Activated T-cell treated with anti-CD3 and anti-CD28 coated beads, Interleukin-2, amount 50 U/mL, for 72 hours (primary cell): ENCODE measurements around the gene CCL3. TPM values are rescaled to one million over a fixed set of nuclear protein-coding genes. Genes with fewer than 3 reads are reported as not detected.
"Not testable (repeated sequence)": the region's sequence is repeated elsewhere in the genome, so short reads cannot be mapped to it uniquely, and the experiment has no call there.

Experiments
- ATAC-seq, 2 donors: fragments of 150-1000 bp; cut with Tn5 transposase; replicated peaks in 1 of 2; 2 replicates each; pipeline ENCODE4 v1.10.0; 2021; ENCODE audit warnings: moderate library complexity in 2 of 2, mild to moderate bottlenecking in 1 of 2
- DNase-seq, 2 donors: peaks; one replicate each; pipeline ENCODE4 v3.0.0; 2021 to 2022; ENCODE audit warnings: mixed read lengths in 1 of 2
- H3K27ac Mint-ChIP-seq: one replicate; pipeline ENCODE4 v1.8.0; 2022; ENCODE audit warnings: mild to moderate bottlenecking, moderate library complexity, mixed read lengths
- H3K27me3 Mint-ChIP-seq: one replicate; pipeline ENCODE4 v1.8.0; 2022; ENCODE audit warnings: low read depth, mixed read lengths
- H3K36me3 Mint-ChIP-seq, 2 donors: one replicate each; pipeline ENCODE4 v1.8.0; 2022; ENCODE audit warnings: mixed read lengths in 2 of 2, mild to moderate bottlenecking in 1 of 2; ENCODE audit not compliant: insufficient read depth in 2 of 2
- H3K4me1 Mint-ChIP-seq: one replicate; pipeline ENCODE4 v1.8.0; 2022; ENCODE audit warnings: low read depth, mixed read lengths
- H3K4me3 Mint-ChIP-seq, 2 donors: one replicate each; pipeline ENCODE4 v1.8.0; 2022; ENCODE audit warnings: mild to moderate bottlenecking in 2 of 2, mixed read lengths in 2 of 2, moderate library complexity in 2 of 2
- H3K9me3 Mint-ChIP-seq, 2 donors: one replicate each; pipeline ENCODE4 v1.8.0; 2022; ENCODE audit warnings: mixed read lengths in 2 of 2
- total RNA-seq, 2 donors: library from RNA; stranded (reverse); gene quantifications; one replicate each; pipeline ENCODE4 v1.2.3, GENCODE V29; 2022

CCL3 gene
- total RNA-seq, 2 donors from 2014 or later = 79.6 to 336 TPM

GRCh38 chr17:36092230-36092629, 2.3 kb upstream of the CCL3 start:
- peak; percentile 46 to 53 for ATAC-seq
- Mint-ChIP-seq H3K27me3 (peaks cover 41% of the 10 kb centered on the region), H3K4me3 (peak overlapping the region in 1 of 2 donors; percentile 8), H3K4me1 (peaks cover 48% of the 10 kb centered on the region), H3K9me3 (no peaks in the 10 kb centered on the region), H3K27ac (peak overlapping the region; percentile 80), H3K36me3 (no peaks in the 10 kb centered on the region)
- peak; percentile 45 to 57 for DNase-seq

GRCh38 chr17:36089339-36089865, 541 bp downstream of the CCL3 start:
- Mint-ChIP-seq H3K4me3 (peak overlapping the region; percentile 55 to 70), H3K9me3 (no peaks in the 10 kb centered on the region), H3K4me1 (peaks cover 53% of the 10 kb centered on the region), H3K36me3 (no peaks in the 10 kb centered on the region), H3K27ac (peak overlapping the region; percentile 96), H3K27me3 (peaks cover 39% of the 10 kb centered on the region)
- DNase-seq (no peak), ATAC-seq (no peak)

GRCh38 chr17:36088670-36089338, 1.1 kb downstream of the CCL3 start:
- H3K4me1 Mint-ChIP-seq = peaks cover 58% of the 10 kb centered on the region
- H3K27me3 Mint-ChIP-seq = peaks cover 39% of the 10 kb centered on the region
- no peaks in the 10 kb centered on the region for H3K36me3 Mint-ChIP-seq
- no peak for DNase-seq
- peak overlapping the region; percentile 55 to 70 for H3K4me3 Mint-ChIP-seq
- peak overlapping the region; percentile 96 for H3K27ac Mint-ChIP-seq
- no peak for ATAC-seq
- no peaks in the 10 kb centered on the region for H3K9me3 Mint-ChIP-seq

GRCh38 chr17:36087897-36088572, 1.9 kb downstream of the CCL3 start:
- not testable (repeated sequence) for H3K9me3 Mint-ChIP-seq, H3K36me3 Mint-ChIP-seq, DNase-seq, ATAC-seq
- H3K27ac Mint-ChIP-seq = peak overlapping the region; percentile 33
- H3K4me3 Mint-ChIP-seq = peak overlapping the region in 1 of 2 donors; percentile 67
- H3K27me3 Mint-ChIP-seq = peaks cover 32% of the 10 kb centered on the region
- H3K4me1 Mint-ChIP-seq = peaks cover 64% of the 10 kb centered on the region

GRCh38 chr17:36087471-36087870, 2.5 kb downstream of the CCL3 start:
- not testable (repeated sequence) for H3K27ac Mint-ChIP-seq, H3K9me3 Mint-ChIP-seq, DNase-seq, ATAC-seq, H3K36me3 Mint-ChIP-seq
- peaks cover 65% of the 10 kb centered on the region for H3K4me1 Mint-ChIP-seq
- peak overlapping the region in 1 of 2 donors; percentile 67 for H3K4me3 Mint-ChIP-seq
- peaks cover 32% of the 10 kb centered on the region for H3K27me3 Mint-ChIP-seq

GRCh38 chr17:36086791-36087190, 3.2 kb downstream of the CCL3 start:
- Mint-ChIP-seq H3K27me3 (peaks cover 31% of the 10 kb centered on the region), H3K4me1 (peaks cover 65% of the 10 kb centered on the region), H3K27ac (no peak overlapping the region), H3K4me3 (peak overlapping the region in 1 of 2 donors; percentile 39), H3K36me3 (no peaks in the 10 kb centered on the region), H3K9me3 (no peaks in the 10 kb centered on the region)
- DNase-seq (no peak), ATAC-seq (no peak)

- H3K4me3 Mint-ChIP-seq = peak overlapping the region in 1 of 2 donors; percentile 41
- no peak for DNase-seq
- H3K27ac Mint-ChIP-seq = peak overlapping the region; percentile 68
Observed at GRCh38 chr17:36085765-36086164, 4.2 kb downstream of the CCL3 start.

GRCh38 chr17:36083691-36084090, 6.3 kb downstream of the CCL3 start:
- Mint-ChIP-seq H3K4me3 (peak overlapping the region in 1 of 2 donors; percentile 6), H3K4me1 (peaks cover 38% of the 10 kb centered on the region), H3K27me3 (peaks cover 33% of the 10 kb centered on the region)
- not testable (repeated sequence) for H3K9me3 Mint-ChIP-seq, H3K36me3 Mint-ChIP-seq, H3K27ac Mint-ChIP-seq, DNase-seq, ATAC-seq

More at GRCh38 chr17:36085765-36086164, 4.2 kb downstream of the CCL3 start:
- peaks cover 58% of the 10 kb centered on the region for H3K4me1 Mint-ChIP-seq
- no peak for ATAC-seq
- peaks cover 33% of the 10 kb centered on the region for H3K27me3 Mint-ChIP-seq
- no peaks in the 10 kb centered on the region for H3K36me3 Mint-ChIP-seq
- H3K9me3 Mint-ChIP-seq = no peaks in the 10 kb centered on the region

- Mint-ChIP-seq H3K27ac (peak overlapping the region; percentile 93), H3K27me3 (peaks cover 34% of the 10 kb centered on the region), H3K4me1 (peaks cover 38% of the 10 kb centered on the region), H3K4me3 (peak overlapping the region; percentile 31 to 72)
- not testable (repeated sequence) for H3K9me3 Mint-ChIP-seq, H3K36me3 Mint-ChIP-seq
- DNase-seq = peak; percentile 67 to 69
- ATAC-seq = peak; percentile 85 to 90
Observed at GRCh38 chr17:36082482-36083120, 7.3 kb downstream of the CCL3 start.

GRCh38 chr17:36081681-36082471, 8.1 kb downstream of the CCL3 start:
- Mint-ChIP-seq H3K27me3 (peaks cover 40% of the 10 kb centered on the region), H3K27ac (peak overlapping the region; percentile 93), H3K4me3 (peak overlapping the region; percentile 31 to 72), H3K4me1 (peaks cover 38% of the 10 kb centered on the region)
- peak in 1 of 2 donors; percentile 23 for ATAC-seq
- H3K9me3 Mint-ChIP-seq, H3K36me3 Mint-ChIP-seq, DNase-seq: not testable (repeated sequence)

GRCh38 chr17:36074365-36074764, 15.6 kb downstream of the CCL3 start:
- peaks cover 0 to 2% of the 10 kb centered on the region in 2 donors for H3K36me3 Mint-ChIP-seq
- H3K9me3 Mint-ChIP-seq = peaks cover 0 to 2% of the 10 kb centered on the region in 2 donors
- ATAC-seq = peak; percentile 88 to 89
- DNase-seq = no peak
- peaks cover 27% of the 10 kb centered on the region for H3K4me1 Mint-ChIP-seq
- H3K4me3 Mint-ChIP-seq = peak overlapping the region in 1 of 2 donors; percentile 56
- peaks cover 61% of the 10 kb centered on the region for H3K27me3 Mint-ChIP-seq
- H3K27ac Mint-ChIP-seq = peak overlapping the region; percentile 90

GRCh38 chr17:36072431-36073121, 17.4 kb downstream of the CCL3 start:
- peak overlapping the region; percentile 3 for H3K27ac Mint-ChIP-seq
- H3K4me3 Mint-ChIP-seq = peak overlapping the region in 1 of 2 donors; percentile 32
- peaks cover 27% of the 10 kb centered on the region for H3K4me1 Mint-ChIP-seq
- H3K36me3 Mint-ChIP-seq = peaks cover 0 to 2% of the 10 kb centered on the region in 2 donors
- H3K9me3 Mint-ChIP-seq = no peaks in the 10 kb centered on the region
- ATAC-seq (peak; percentile 71 to 77), DNase-seq (peak; percentile 78 to 88)
- H3K27me3 Mint-ChIP-seq = peaks cover 50% of the 10 kb centered on the region
